Suprapubic skin (tissue), 4 donors: ENCODE measurements around the gene GDPD3. TPM values are rescaled to one million over a fixed set of nuclear protein-coding genes. Genes with fewer than 3 reads are reported as not detected.

Experiments used
- DNase-seq, 2 donors: peaks; one replicate each; pipeline ENCODE4 v3.0.0-alpha.2; 2019; ENCODE audit warnings: low spot score in 2 of 2
- H3K27ac ChIP-seq: fragments of 200-600 bp; sonication (generic); one replicate; pipeline ENCODE4 v1.5.1; 2019
- H3K27me3 ChIP-seq: fragments of 200-600 bp; sonication (generic); one replicate; pipeline ENCODE4 v1.5.1; 2019
- H3K36me3 ChIP-seq: fragments of 200-600 bp; sonication (generic); one replicate; pipeline ENCODE4 v1.5.1; 2019
- H3K4me1 ChIP-seq: fragments of 200-600 bp; sonication (generic); one replicate; pipeline ENCODE4 v1.5.1; 2019
- H3K4me3 ChIP-seq: fragments of 200-600 bp; sonication (generic); one replicate; pipeline ENCODE4 v1.5.1; 2019; ENCODE audit warnings: mild to moderate bottlenecking
- H3K9me3 ChIP-seq: fragments of 200-600 bp; sonication (generic); one replicate; pipeline ENCODE4 v1.5.1; 2019
- EP300 ChIP-seq: sonication (generic); formaldehyde crosslinking; IDR thresholded peaks from one replicate; pipeline ENCODE4 v1.6.1; 2017; ENCODE audit warnings: antibody characterized with exemption
- POLR2A ChIP-seq, 2 donors: fragments of 450-650 bp; IDR thresholded peaks; one replicate each; pipeline ENCODE4 v1.6.1; 2017; ENCODE audit warnings: antibody characterized with exemption in 2 of 2, mild to moderate bottlenecking in 2 of 2, moderate library complexity in 2 of 2
- POLR2AphosphoS5 ChIP-seq, 3 donors: sonication (generic); formaldehyde crosslinking; IDR thresholded peaks; one replicate each; pipeline ENCODE4 v1.6.1; 2017; ENCODE audit warnings: antibody characterized with exemption in 3 of 3
- WGBS: methylation state at CpG from one replicate; pipeline ENCODE4 v1.1.5; 2018; 5-methylcytosine and 5-hydroxymethylcytosine counted together
- total RNA-seq, 4 donors: library from RNA; depleted of rRNA; stranded (reverse); fragments of >200 nt; gene quantifications; one replicate each; pipeline ENCODE4 v1.1.0, GENCODE V29; 2016
- TF ChIP-seq, protein P1 (sequence below), 2 donors: fragments of 200-600 bp in 1 of 2; fragments of 450-650 bp in 1 of 2; sonication (generic) in 1 of 2; IDR thresholded peaks; one replicate each; pipeline ENCODE4 v1.5.1; 2016 to 2019; ENCODE audit warnings: antibody characterized with exemption in 2 of 2, mild to moderate bottlenecking in 1 of 2, moderate library complexity in 1 of 2

The GDPD3 gene
- total RNA-seq, 4 donors from 2014 or later = 8.7 to 40.0 (median 12.5) TPM

GRCh38 chr16:30143347-30143702 is 30.0 kb upstream of the GDPD3 start:
- DNase-seq = no peak
- H3K9me3 ChIP-seq = no peaks in the 10 kb centered on the region
- H3K4me3 ChIP-seq = no peak overlapping the region
- H3K4me1 ChIP-seq = no peaks in the 10 kb centered on the region
- no peak overlapping the region for H3K27ac ChIP-seq
- H3K27me3 ChIP-seq = no peaks in the 10 kb centered on the region
- no peak for TF ChIP-seq POLR2AphosphoS5 (IDR thresholded peaks at IDR 0.05)
- TF ChIP-seq POLR2A (IDR thresholded peaks at IDR 0.05) = no peak
- TF ChIP-seq, protein P1, sequence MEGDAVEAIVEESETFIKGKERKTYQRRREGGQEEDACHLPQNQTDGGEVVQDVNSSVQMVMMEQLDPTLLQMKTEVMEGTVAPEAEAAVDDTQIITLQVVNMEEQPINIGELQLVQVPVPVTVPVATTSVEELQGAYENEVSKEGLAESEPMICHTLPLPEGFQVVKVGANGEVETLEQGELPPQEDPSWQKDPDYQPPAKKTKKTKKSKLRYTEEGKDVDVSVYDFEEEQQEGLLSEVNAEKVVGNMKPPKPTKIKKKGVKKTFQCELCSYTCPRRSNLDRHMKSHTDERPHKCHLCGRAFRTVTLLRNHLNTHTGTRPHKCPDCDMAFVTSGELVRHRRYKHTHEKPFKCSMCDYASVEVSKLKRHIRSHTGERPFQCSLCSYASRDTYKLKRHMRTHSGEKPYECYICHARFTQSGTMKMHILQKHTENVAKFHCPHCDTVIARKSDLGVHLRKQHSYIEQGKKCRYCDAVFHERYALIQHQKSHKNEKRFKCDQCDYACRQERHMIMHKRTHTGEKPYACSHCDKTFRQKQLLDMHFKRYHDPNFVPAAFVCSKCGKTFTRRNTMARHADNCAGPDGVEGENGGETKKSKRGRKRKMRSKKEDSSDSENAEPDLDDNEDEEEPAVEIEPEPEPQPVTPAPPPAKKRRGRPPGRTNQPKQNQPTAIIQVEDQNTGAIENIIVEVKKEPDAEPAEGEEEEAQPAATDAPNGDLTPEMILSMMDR (IDR thresholded peaks at IDR 0.05) = no peak
- TF ChIP-seq EP300 = no peak
- no peaks in the 10 kb centered on the region for H3K36me3 ChIP-seq
- WGBS = 49% methylated on average over 2 of the region's 2 CpGs

DNA sequence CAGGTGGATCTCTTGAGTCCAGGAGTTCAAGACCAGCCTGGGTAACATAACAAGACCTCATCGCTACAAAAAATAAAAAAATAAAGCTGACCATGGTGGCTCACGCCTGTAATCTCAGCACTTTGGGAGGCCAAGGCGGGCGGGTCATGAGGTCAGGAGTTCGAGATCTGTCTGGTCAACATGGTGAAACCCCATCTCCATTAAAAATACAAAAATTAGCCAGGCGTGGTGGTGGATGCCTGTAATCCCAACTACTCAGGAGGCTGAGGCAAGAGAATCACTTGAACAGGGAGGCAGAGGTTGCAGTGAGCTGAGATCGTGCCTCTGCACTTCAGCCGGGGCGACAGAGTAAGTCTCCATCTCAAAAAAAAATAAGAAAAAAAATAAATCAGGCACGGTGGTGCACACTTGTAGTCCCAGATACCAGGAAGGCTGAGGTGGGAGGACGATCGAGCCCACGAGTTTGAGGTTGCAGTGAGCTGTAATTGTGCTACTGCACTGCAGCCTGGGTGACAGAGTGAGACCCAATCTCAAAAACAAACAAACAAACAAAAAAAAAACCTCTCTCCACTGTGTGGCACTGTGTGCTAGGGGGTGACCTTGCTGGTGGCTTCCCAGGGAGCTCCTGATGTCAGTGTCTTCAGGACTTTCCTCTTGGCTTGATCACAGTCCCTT is 29.5 kb upstream of the GDPD3 start:
- no peaks in the 10 kb centered on the region for H3K36me3 ChIP-seq
- WGBS = 87% methylated on average over 13 of the region's 13 CpGs
- H3K4me1 ChIP-seq = no peaks in the 10 kb centered on the region
- no peak overlapping the region for H3K4me3 ChIP-seq
- no peaks in the 10 kb centered on the region for H3K9me3 ChIP-seq
- H3K27ac ChIP-seq = no peak overlapping the region
- no peaks in the 10 kb centered on the region for H3K27me3 ChIP-seq
- no peak for DNase-seq
- TF ChIP-seq EP300 (no peak), POLR2A (IDR thresholded peaks at IDR 0.05) (no peak), POLR2AphosphoS5 (IDR thresholded peaks at IDR 0.05) (no peak)
- TF ChIP-seq, protein P1 (IDR thresholded peaks at IDR 0.05) = no peak

GRCh38 chr16:30141750-30142149 is 28.4 kb upstream of the GDPD3 start:
- Histone ChIP-seq H3K9me3 (no peaks in the 10 kb centered on the region), H3K4me3 (no peak overlapping the region), H3K27ac (no peak overlapping the region), H3K27me3 (no peaks in the 10 kb centered on the region), H3K4me1 (no peaks in the 10 kb centered on the region), H3K36me3 (no peaks in the 10 kb centered on the region)
- no peak for DNase-seq
- TF ChIP-seq EP300 (no peak), POLR2A (IDR thresholded peaks at IDR 0.05) (no peak), POLR2AphosphoS5 (IDR thresholded peaks at IDR 0.05) (no peak)
- TF ChIP-seq, protein P1 (IDR thresholded peaks at IDR 0.05) = no peak
- 97% methylated on average over 2 of the region's 2 CpGs for WGBS

- Histone ChIP-seq H3K27ac (no peak overlapping the region), H3K4me1 (no peaks in the 10 kb centered on the region), H3K4me3 (no peak overlapping the region), H3K36me3 (no peaks in the 10 kb centered on the region), H3K9me3 (no peaks in the 10 kb centered on the region), H3K27me3 (no peaks in the 10 kb centered on the region)
- no peak for DNase-seq
- 80% methylated on average over 13 of the region's 13 CpGs for WGBS
- TF ChIP-seq POLR2AphosphoS5 (IDR thresholded peaks at IDR 0.05) = no peak
- TF ChIP-seq, protein P1 (IDR thresholded peaks at IDR 0.05) = no peak
- TF ChIP-seq EP300 = no peak
- no peak for TF ChIP-seq POLR2A (IDR thresholded peaks at IDR 0.05)
Observed at GRCh38 chr16:30139583-30140481, 26.5 kb upstream of the GDPD3 start.

DNA sequence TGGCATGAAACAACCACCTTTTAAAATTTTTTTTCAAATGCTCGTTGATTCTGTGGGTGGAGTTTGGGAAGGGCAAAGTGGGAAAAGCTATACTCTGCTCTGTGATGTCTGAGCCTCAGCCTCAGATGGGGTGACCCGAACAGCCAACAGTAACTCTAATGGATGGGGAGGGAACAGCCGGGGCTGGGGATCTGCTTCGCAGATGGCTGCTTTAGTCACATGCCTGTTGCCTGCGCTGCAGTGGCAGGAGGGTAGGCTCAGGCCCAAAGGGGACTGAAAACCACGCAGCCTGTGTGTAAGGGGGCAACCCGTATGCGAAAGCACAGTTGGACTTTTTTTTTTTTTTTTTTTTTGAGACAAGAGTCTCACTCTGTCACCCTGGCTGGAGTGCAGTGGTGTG is 24.6 kb upstream of the GDPD3 start:
- no peaks in the 10 kb centered on the region for H3K36me3 ChIP-seq
- no peak overlapping the region for H3K27ac ChIP-seq
- 69% methylated on average over 8 of the region's 8 CpGs for WGBS
- TF ChIP-seq POLR2A (IDR thresholded peaks at IDR 0.05) (no peak), EP300 (no peak), POLR2AphosphoS5 (IDR thresholded peaks at IDR 0.05) (no peak)
- TF ChIP-seq, protein P1 (IDR thresholded peaks at IDR 0.05) = no peak
- no peak overlapping the region for H3K4me3 ChIP-seq
- H3K4me1 ChIP-seq = no peaks in the 10 kb centered on the region
- DNase-seq = no peak
- no peaks in the 10 kb centered on the region for H3K9me3 ChIP-seq
- H3K27me3 ChIP-seq = no peaks in the 10 kb centered on the region
